HG03135 (cell line): ENCODE measurements around the gene C4orf46.
A peak's percentile ranks its signal among the peaks of the same experiment; 100 is the strongest.

Experiments used
- ATAC-seq: cut with Tn5 transposase; IDR thresholded peaks from one replicate; pipeline ENCODE4 v1.9.1; 2021; ENCODE audit warnings: mild to moderate bottlenecking, moderate library complexity; ENCODE audit not compliant: unreplicated experiment

C4orf46 gene

DNA sequence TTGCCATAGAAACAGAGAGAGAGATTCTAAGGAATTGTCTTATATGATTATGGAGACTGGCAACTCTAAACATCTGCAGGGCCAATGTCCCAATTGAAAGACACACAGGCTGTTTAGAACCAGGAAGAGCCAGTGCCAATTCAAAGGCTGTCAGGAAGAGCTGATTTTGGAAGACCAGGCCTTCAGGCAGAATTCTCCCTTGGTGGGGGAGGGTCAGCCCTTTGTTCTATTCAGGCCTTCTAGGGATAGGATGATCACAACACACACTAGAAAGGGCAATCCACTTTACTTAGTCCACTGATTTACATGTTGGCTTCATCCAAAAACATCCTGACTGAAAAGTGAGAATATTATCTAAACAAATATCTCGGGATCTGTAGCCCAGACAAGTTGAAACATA is 15.2 kb downstream of the C4orf46 start:
- ATAC-seq: no peak

DNA sequence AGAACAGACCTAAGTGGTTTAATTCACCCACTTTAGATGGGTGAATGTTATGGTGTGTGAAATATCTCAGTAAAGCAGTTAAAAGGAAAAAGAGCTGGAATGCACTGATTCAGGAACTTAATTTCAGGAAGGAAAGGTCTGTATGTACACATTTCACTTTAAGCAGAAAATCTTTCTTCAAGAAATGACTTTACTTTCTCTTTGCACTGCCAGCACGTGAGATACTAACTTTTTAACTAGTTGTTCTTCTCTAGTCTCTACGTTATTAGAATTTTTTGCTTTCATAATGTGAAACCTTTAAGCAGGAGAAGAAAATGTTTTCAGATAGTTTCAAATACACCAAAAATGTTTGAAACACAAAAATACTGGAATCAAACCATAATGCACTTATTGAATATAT is 18.8 kb downstream of the C4orf46 start:
- ATAC-seq: no peak

DNA sequence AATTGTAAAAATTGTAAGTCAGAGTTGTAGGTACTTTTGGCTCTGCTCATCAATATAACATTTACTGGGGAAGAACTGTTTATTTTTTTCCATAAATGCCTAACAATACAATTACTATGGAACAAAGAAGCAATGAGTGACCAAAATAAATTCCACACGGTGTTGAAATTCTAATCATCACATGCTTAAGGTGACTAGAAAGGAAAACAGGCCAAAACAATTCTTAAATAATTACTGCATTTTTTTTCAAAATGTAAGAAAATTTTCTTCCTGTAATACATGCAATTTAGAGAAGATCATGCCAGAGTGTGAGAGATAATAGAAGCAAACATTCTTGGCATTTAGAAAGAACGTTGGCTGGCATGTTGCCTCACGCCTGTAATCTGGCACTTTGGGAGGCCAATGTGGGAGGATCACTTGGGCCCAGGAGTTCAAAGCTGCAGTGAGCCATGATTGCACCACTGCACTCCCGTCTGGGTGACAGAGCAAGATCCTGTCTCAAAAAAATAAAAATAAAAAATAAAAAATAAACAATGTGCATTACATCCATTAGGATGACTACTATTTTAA is 22.5 kb downstream of the C4orf46 start:
- ATAC-seq: no peak

GRCh38 chr4:158644760-158645159 is 26.9 kb downstream of the C4orf46 start:
- ATAC-seq: no peak

- ATAC-seq: no peak
Measured at GRCh38 chr4:158644356-158644755, 27.3 kb downstream of the C4orf46 start.

- no peak for ATAC-seq
Measured at GRCh38 chr4:158636619-158637018, 35.1 kb downstream of the C4orf46 start.

DNA sequence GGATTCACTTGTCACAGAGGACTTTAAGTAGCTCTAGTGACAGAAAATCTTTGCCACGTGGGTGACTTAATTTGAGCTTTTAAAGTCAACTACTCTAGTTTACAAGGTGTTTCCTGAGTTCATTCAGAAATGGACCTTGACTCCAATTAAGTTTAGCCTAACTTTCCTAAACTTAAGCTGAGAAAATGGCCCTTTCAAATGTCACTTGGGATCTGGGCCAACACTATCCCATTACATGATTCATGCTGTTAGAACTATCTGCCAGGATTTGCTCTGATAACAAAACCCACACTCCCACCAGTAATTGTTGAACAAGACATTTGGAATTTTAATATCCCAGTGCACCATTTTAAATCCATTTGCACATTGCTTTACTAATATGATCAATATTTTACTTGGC is 40.8 kb downstream of the C4orf46 start:
- ATAC-seq: no peak

GRCh38 chr4:158625544-158625943 is 46.1 kb downstream of the C4orf46 start:
- ATAC-seq: no peak

DNA sequence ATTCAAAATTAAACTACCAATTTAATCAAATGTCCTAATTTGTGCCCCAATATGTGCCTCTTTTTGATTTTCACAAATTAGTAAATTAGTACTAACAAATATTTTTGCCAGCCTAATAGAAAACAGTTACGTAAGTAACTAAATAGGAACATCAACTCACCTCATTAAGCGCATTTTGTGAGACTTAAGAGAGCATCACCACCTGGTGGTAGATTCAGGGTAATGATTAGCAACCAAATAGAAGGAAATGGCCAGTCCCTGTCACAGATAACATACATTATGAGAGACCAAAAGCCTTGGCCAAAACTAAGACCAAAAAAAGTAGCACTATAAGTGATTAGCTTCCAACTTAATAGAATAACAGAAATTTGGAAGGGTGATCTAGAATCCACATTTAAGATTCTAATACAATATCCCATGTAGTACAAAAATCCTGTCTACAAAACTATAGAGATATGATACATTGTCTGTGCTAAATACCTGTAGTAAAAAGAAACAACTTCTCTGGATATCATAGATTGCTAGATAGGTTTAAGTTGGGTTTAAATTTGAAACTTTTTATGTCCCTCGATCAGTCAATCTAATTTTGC is 46.7 kb downstream of the C4orf46 start:
- peak; percentile 89 for ATAC-seq

DNA sequence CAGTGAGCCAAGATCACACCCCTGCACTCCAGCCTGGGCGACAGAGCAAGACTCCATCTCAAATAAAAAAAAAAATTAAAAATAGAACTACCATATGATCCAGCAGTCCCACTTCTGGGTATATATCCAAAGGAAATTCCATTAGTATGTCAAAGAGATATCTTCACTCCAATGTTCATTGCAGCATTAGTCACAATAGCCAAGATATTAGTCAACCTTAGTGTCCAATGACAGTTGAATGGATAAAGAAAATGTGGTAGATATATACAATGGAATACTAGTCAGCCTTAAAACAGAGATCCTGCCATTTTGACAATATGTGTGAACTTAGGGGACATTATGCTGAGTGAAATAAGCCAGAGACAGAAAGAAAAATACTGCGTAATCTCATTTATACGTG is 49.4 kb downstream of the C4orf46 start:
- no peak for ATAC-seq

DNA sequence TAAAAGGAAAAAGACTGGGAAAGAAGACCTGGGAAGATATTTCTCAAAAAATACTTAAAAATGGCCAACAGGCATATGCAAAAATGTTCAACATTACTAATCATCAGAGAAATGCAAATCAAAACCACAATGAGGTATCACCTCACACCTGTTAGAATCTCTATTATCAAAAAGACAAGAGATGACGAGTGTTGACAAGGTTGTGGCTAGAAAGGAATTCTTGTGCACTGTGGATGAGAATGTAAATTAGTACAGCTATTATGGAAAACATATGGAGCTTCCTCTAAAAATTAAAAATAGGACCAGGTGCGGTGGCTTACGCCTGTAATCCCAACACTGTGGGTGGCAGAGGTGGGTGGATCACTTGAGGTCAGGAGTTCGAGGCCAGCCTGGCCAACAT is 50.0 kb downstream of the C4orf46 start:
- ATAC-seq: no peak

GRCh38 chr4:158617956-158618355 is 53.7 kb downstream of the C4orf46 start:
- ATAC-seq: no peak
